HepG2 (cell line): ENCODE measurements around the gene SLC13A5.

Experiments used
- EHMT2 ChIP-seq: fragments of 200-600 bp; sonication (generic); IDR thresholded peaks from 2 replicates; pipeline ENCODE4 v1.7.0; 2017; ENCODE audit warnings: antibody characterized with exemption, low read depth, low read length, borderline replicate concordance
- ZNF263 ChIP-seq: sonication (generic); formaldehyde crosslinking; IDR thresholded peaks from 2 replicates; pipeline ENCODE4 v1.4.0; 2020; ENCODE audit warnings: missing genetic modification reagents
- TF ChIP-seq, protein P1 (sequence below): sonication (generic); formaldehyde crosslinking; IDR thresholded peaks from 2 replicates; pipeline ENCODE4 v1.5.0; 2020; ENCODE audit warnings: mild to moderate bottlenecking, missing genetic modification reagents, moderate library complexity

DNA sequence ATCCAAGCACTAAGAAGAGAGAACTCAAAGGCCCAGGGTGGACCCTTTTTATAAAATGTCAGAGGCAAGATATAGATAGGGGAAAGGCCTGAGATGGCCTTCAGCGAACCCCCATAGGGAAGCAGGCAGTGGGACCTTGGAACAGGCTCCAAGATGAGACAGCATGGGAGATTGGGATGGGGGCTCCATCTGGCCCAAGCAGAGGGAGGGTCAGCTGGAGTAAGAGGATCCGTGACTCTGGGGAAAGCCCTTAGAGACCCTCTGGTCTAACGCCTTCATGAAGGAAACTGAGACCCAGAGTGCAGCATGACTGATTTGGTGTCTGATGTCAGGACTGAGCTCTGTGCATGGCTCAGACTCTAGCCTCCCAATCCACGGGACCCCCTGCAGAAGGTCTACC, 30.8 kb downstream of the SLC13A5 start:
- TF ChIP-seq ZNF263 (CRISPR knock-in tag): no peak
- TF ChIP-seq, protein P1, sequence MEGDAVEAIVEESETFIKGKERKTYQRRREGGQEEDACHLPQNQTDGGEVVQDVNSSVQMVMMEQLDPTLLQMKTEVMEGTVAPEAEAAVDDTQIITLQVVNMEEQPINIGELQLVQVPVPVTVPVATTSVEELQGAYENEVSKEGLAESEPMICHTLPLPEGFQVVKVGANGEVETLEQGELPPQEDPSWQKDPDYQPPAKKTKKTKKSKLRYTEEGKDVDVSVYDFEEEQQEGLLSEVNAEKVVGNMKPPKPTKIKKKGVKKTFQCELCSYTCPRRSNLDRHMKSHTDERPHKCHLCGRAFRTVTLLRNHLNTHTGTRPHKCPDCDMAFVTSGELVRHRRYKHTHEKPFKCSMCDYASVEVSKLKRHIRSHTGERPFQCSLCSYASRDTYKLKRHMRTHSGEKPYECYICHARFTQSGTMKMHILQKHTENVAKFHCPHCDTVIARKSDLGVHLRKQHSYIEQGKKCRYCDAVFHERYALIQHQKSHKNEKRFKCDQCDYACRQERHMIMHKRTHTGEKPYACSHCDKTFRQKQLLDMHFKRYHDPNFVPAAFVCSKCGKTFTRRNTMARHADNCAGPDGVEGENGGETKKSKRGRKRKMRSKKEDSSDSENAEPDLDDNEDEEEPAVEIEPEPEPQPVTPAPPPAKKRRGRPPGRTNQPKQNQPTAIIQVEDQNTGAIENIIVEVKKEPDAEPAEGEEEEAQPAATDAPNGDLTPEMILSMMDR: no peak
- no peak for TF ChIP-seq EHMT2
